MM.1S (cell line): ENCODE data around the gene SLC26A11.
"Not testable (repeated sequence)": the region's sequence is repeated elsewhere in the genome, so short reads cannot be mapped to it uniquely, and the experiment has no call there.

ENCODE experiments used
- DNase-seq: peaks from one replicate; pipeline ENCODE4 v3.0.0-alpha.2; 2015
- H2AFZ ChIP-seq: fragments of 300-600 bp; sonication (generic); 2 replicates; pipeline ENCODE4 v1.6.0; 2016; ENCODE audit warnings: antibody characterized with exemption, low read length
- H3F3A ChIP-seq: fragments of 300-600 bp; sonication (generic); 2 replicates; pipeline ENCODE4 v1.6.1; 2016; ENCODE audit warnings: mild to moderate bottlenecking, antibody characterized with exemption, low read length, moderate library complexity, mixed read lengths; ENCODE audit not compliant: insufficient read depth
- H3K27ac ChIP-seq: fragments of 300-600 bp; sonication (generic); 2 replicates; pipeline ENCODE4 v1.5.1; 2016; ENCODE audit warnings: mild to moderate bottlenecking, low read length
- H3K27me3 ChIP-seq: fragments of 300-600 bp; sonication (generic); replicated peaks from 2 replicates; pipeline ENCODE4 v1.6.0; 2016; ENCODE audit warnings: low read length; ENCODE audit not compliant: insufficient read depth
- H3K36me3 ChIP-seq: fragments of 300-600 bp; sonication (generic); replicated peaks from 2 replicates; pipeline ENCODE4 v1.6.1; 2016; ENCODE audit warnings: mild to moderate bottlenecking, low read length, mixed read lengths; ENCODE audit not compliant: insufficient read depth
- H3K4me1 ChIP-seq: fragments of 300-600 bp; sonication (generic); 2 replicates; pipeline ENCODE4 v1.6.1; 2016; ENCODE audit warnings: low read length, mixed read lengths
- H3K4me2 ChIP-seq: fragments of 300-600 bp; sonication (generic); 2 replicates; pipeline ENCODE4 v1.6.0; 2016; ENCODE audit warnings: low read depth, low read length
- H3K4me3 ChIP-seq: fragments of 300-600 bp; sonication (generic); 2 replicates; pipeline ENCODE4 v1.5.1; 2016; ENCODE audit warnings: low read length, mixed read lengths
- H3K79me2 ChIP-seq: fragments of 300-600 bp; sonication (generic); 2 replicates; pipeline ENCODE4 v1.6.1; 2016; ENCODE audit warnings: mixed run types, low read length, mixed read lengths
- H3K9ac ChIP-seq: fragments of 300-600 bp; sonication (generic); 2 replicates; pipeline ENCODE4 v1.6.1; 2016; ENCODE audit warnings: low read length, mixed read lengths
- H3K9me2 ChIP-seq: fragments of 300-600 bp; sonication (generic); replicated peaks from 2 replicates; pipeline ENCODE4 v1.6.1; 2016; ENCODE audit warnings: mild to moderate bottlenecking, low read length, mixed read lengths; ENCODE audit not compliant: insufficient read depth
- H3K9me3 ChIP-seq: fragments of 300-600 bp; sonication (generic); replicated peaks from 2 replicates; pipeline ENCODE4 v1.6.1; 2016; ENCODE audit warnings: mild to moderate bottlenecking, low read length, mixed read lengths; ENCODE audit not compliant: insufficient read depth
- H4K20me1 ChIP-seq: fragments of 300-600 bp; sonication (generic); 2 replicates; pipeline ENCODE4 v1.6.1; 2016; ENCODE audit warnings: mild to moderate bottlenecking, low read length, moderate library complexity, mixed read lengths; ENCODE audit not compliant: insufficient read depth
- EZH2 ChIP-seq: fragments of 300-600 bp; sonication (generic); optimal IDR thresholded peaks from 2 replicates; pipeline ENCODE3; 2017; ENCODE audit warnings: low read depth, mild to moderate bottlenecking, antibody characterized with exemption, low read length, mixed read lengths
- EZH2phosphoT487 ChIP-seq: fragments of 300-600 bp; sonication (generic); IDR thresholded peaks from 2 replicates; pipeline ENCODE4 v1.6.1; 2018; ENCODE audit warnings: antibody characterized with exemption, low read length
- TF ChIP-seq, protein P1 (sequence below): fragments of 300-600 bp; sonication (generic); IDR thresholded peaks from 2 replicates; pipeline ENCODE4 v1.5.1; 2016; ENCODE audit warnings: antibody characterized with exemption, low read length, mixed read lengths

The SLC26A11 gene

DNA sequence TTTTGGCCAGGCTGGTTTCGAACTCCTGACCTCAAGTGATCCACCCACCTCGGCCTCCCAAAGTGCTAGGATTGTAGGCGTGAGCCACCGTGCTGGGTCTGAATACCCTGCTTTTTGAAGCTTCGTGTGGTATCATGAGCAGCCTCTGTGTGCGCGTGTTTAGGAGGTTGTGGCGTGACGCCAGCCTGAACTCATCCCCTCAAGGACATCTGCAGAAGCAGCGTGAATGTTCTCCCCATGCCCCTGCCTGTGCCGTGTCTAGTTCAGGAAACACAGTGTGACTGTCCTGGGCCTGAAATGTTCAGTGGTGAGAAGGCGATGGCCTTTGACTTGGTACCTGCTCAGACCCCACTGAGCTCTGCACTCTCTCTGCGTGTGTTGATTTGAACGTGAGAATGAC lies 76.0 kb downstream of the SLC26A11 start:
- H3K36me3 ChIP-seq, result peaks cover 4% of the 10 kb centered on the region; the same call in 1 of the 2 replicates

DNA sequence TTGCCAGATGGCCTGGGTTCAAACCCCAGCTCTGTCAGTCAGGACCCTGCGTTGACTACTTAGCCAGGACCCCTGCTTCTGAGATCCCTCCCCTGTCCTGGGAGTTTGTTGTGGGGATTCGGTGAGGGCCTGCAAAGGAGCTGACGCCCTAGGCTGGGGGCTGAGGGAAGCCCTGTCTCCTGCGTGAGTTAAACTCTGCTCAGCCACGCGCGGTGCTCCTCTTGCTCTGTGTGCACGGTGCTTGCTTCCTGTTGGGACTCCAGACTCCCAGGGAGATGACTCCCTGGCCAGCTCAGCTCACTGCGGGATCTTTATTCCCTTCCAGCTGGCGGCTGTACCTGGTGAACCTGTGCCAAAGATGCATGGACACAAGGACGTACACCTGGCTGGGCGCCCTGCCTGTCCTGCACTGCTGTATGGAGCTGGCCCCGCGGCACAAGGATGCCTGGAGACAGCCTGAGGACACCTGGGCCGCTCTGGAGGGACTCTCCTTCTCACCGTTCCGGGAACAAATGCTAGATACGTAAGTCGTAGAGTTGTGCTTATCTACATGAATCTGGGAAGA lies 77.9 kb downstream of the SLC26A11 start:
- Histone ChIP-seq H3K27ac (no peak overlapping the region), H3K9me3 (no peaks in the 10 kb centered on the region), H3K4me2 (no peak overlapping the region), H3K4me3 (no peak overlapping the region), H2AFZ (no peak overlapping the region), H3F3A (no peaks in the 10 kb centered on the region), H3K9ac (no peak overlapping the region), H4K20me1 (no peaks in the 10 kb centered on the region), H3K79me2 (no peaks in the 10 kb centered on the region), H3K36me3 (peaks cover 9% of the 10 kb centered on the region), H3K27me3 (no peaks in the 10 kb centered on the region), H3K4me1 (no peaks in the 10 kb centered on the region), H3K9me2 (no peaks in the 10 kb centered on the region)
- TF ChIP-seq EZH2phosphoT487 (no peak), EZH2 (no peak)
- TF ChIP-seq, protein P1, sequence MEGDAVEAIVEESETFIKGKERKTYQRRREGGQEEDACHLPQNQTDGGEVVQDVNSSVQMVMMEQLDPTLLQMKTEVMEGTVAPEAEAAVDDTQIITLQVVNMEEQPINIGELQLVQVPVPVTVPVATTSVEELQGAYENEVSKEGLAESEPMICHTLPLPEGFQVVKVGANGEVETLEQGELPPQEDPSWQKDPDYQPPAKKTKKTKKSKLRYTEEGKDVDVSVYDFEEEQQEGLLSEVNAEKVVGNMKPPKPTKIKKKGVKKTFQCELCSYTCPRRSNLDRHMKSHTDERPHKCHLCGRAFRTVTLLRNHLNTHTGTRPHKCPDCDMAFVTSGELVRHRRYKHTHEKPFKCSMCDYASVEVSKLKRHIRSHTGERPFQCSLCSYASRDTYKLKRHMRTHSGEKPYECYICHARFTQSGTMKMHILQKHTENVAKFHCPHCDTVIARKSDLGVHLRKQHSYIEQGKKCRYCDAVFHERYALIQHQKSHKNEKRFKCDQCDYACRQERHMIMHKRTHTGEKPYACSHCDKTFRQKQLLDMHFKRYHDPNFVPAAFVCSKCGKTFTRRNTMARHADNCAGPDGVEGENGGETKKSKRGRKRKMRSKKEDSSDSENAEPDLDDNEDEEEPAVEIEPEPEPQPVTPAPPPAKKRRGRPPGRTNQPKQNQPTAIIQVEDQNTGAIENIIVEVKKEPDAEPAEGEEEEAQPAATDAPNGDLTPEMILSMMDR, result no peak
- no peak for DNase-seq

More for the DNA sequence above, 76.0 kb downstream of the SLC26A11 start:
- Histone ChIP-seq H3K79me2 (no peaks in the 10 kb centered on the region), H3F3A (no peaks in the 10 kb centered on the region), H3K27ac (no peak overlapping the region), H3K9me2 (no peaks in the 10 kb centered on the region), H3K4me3 (no peak overlapping the region), H3K9ac (no peak overlapping the region), H4K20me1 (no peaks in the 10 kb centered on the region), H3K9me3 (no peaks in the 10 kb centered on the region), H3K4me1 (no peaks in the 10 kb centered on the region), H3K4me2 (no peak overlapping the region), H3K27me3 (no peaks in the 10 kb centered on the region), H2AFZ (no peak overlapping the region)
- DNase-seq, result no peak
- TF ChIP-seq, protein P1, result no peak
- TF ChIP-seq EZH2phosphoT487 (no peak), EZH2 (no peak)

DNA sequence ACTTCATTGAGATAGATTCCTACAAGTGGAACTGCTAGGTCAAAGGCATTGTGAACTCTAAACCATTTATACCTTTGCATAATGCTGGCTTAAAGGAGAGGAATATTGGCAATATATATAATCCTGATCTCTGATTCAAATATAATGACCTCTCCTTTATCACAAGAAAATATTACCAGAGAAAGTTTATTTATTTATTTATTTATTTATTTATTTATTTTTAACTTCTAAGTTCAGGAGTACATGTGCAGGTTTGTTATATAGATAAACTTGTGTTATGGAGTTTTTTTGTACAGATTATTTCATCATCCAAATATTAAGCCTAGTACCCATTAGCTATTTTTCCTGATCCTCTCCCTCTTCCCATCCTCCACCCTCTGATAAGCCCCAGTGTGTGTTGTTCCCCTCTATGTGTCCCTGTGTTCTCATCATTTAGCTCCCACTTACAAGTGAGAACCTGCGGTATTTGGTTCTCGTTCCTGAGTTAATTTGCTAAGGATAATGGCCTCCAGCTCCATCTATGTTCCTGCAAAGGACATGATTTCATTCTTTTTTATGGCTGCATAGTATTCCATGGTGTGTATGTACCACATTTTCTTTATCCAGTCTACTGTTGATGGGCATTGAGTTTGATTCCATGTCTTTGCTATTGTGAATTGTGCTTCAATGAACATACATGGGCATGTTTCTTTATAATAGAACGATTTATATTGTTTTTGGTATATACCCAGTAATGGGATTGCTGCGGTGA lies 79.3 kb downstream of the SLC26A11 start:
- H3K9me3 ChIP-seq, H3K79me2 ChIP-seq, H3K36me3 ChIP-seq, H3K4me3 ChIP-seq, H4K20me1 ChIP-seq, DNase-seq, H3K27me3 ChIP-seq, H3K9ac ChIP-seq, H3K4me2 ChIP-seq, H2AFZ ChIP-seq, H3K9me2 ChIP-seq, H3K27ac ChIP-seq, H3K4me1 ChIP-seq, H3F3A ChIP-seq: not testable (repeated sequence)

DNA sequence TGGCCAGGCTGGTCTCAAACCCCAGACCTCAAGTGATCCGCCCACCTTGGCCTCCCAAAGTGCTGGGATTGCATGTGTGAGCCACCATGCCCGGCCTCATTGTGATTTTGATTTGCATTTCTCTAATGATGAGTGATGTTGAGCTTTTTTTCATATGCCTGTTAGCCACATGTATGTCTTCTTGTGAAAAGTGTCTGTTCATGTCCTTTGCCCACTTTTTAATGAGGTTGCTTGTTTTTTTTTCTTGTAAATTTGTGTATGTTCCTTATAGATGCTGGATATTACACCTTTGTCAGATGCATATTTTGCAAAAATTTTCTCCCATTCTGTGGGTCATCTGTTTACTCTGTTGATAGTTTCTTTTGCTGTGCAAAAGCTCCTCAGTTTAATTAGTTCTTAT lies 80.5 kb downstream of the SLC26A11 start:
- H3K27me3 ChIP-seq, H3K9me2 ChIP-seq, H3K9me3 ChIP-seq, H3K4me2 ChIP-seq, H3K36me3 ChIP-seq, H3K27ac ChIP-seq, H3K4me1 ChIP-seq, H3K79me2 ChIP-seq, H3K4me3 ChIP-seq, H4K20me1 ChIP-seq, H3K9ac ChIP-seq, H2AFZ ChIP-seq, DNase-seq, H3F3A ChIP-seq: not testable (repeated sequence)
